Neural cell (in vitro differentiated cells): ENCODE results near the gene CNTNAP2.

Source experiments
- CTCF ChIP-seq: fragments of 450-650 bp; IDR thresholded peaks from 2 replicates; pipeline ENCODE4 v1.5.1; 2014; ENCODE audit warnings: antibody characterized with exemption, mild to moderate bottlenecking, moderate library complexity; ENCODE audit not compliant: poor library complexity, severe bottlenecking
- EP300 ChIP-seq: fragments of 450-650 bp; conservative IDR thresholded peaks from 2 replicates; pipeline ENCODE4 v1.6.1; 2014; ENCODE audit warnings: antibody characterized with exemption, mild to moderate bottlenecking, moderate library complexity; ENCODE audit not compliant: poor library complexity, severe bottlenecking
- EZH2 ChIP-seq: fragments of 200-600, 300-800 bp; shearing (Covaris generic), sonication (generic); IDR thresholded peaks from 2 replicates; pipeline ENCODE4 v1.6.1; 2014; ENCODE audit warnings: antibody characterized with exemption, low read length, borderline replicate concordance, mild to moderate bottlenecking; ENCODE audit not compliant: insufficient read depth, poor library complexity, severe bottlenecking
- MXI1 ChIP-seq: fragments of 450-650 bp; conservative IDR thresholded peaks from 2 replicates; pipeline ENCODE4 v1.6.1; 2014; ENCODE audit warnings: antibody characterized with exemption, mild to moderate bottlenecking; ENCODE audit not compliant: poor library complexity, severe bottlenecking
- POLR2AphosphoS5 ChIP-seq: IDR thresholded peaks from 2 replicates; pipeline ENCODE4 v1.6.1; 2012
- SMC3 ChIP-seq: fragments of 450-650 bp; conservative IDR thresholded peaks from 2 replicates; pipeline ENCODE4 v1.6.1; 2014; ENCODE audit warnings: antibody characterized with exemption, mild to moderate bottlenecking, moderate library complexity; ENCODE audit not compliant: poor library complexity
- TAF1 ChIP-seq: IDR thresholded peaks from 2 replicates; pipeline ENCODE4 v1.6.1; 2012; ENCODE audit warnings: low read depth
- TF ChIP-seq, protein P1 (sequence below): IDR thresholded peaks from 2 replicates; pipeline ENCODE4 v1.6.1; 2012; ENCODE audit warnings: borderline replicate concordance

DNA sequence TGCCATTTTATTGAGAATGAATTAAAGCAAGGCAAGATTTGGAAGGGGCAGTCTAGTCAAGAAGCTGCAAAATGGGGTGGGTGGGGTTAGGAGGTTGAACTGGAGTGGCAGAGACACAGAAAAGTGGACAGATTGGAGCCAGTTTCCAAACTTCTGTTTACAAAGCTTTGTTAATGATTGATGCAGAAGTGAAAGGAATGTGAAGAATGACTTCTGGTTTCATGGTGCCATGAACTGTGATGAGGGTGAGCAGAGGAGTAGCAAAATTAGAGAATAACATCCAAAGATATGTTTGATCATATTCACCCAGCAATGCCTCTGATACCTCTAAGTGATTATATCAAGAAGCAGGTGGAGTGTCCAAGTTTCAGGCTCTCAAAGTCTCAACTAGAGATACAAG lies 1356.0 kb downstream of the CNTNAP2 start:
- TF ChIP-seq CTCF (no peak), POLR2AphosphoS5 (no peak), EP300 (no peak), SMC3 (no peak), EZH2 (no peak), TAF1 (no peak), MXI1 (no peak)
- TF ChIP-seq, protein P1, sequence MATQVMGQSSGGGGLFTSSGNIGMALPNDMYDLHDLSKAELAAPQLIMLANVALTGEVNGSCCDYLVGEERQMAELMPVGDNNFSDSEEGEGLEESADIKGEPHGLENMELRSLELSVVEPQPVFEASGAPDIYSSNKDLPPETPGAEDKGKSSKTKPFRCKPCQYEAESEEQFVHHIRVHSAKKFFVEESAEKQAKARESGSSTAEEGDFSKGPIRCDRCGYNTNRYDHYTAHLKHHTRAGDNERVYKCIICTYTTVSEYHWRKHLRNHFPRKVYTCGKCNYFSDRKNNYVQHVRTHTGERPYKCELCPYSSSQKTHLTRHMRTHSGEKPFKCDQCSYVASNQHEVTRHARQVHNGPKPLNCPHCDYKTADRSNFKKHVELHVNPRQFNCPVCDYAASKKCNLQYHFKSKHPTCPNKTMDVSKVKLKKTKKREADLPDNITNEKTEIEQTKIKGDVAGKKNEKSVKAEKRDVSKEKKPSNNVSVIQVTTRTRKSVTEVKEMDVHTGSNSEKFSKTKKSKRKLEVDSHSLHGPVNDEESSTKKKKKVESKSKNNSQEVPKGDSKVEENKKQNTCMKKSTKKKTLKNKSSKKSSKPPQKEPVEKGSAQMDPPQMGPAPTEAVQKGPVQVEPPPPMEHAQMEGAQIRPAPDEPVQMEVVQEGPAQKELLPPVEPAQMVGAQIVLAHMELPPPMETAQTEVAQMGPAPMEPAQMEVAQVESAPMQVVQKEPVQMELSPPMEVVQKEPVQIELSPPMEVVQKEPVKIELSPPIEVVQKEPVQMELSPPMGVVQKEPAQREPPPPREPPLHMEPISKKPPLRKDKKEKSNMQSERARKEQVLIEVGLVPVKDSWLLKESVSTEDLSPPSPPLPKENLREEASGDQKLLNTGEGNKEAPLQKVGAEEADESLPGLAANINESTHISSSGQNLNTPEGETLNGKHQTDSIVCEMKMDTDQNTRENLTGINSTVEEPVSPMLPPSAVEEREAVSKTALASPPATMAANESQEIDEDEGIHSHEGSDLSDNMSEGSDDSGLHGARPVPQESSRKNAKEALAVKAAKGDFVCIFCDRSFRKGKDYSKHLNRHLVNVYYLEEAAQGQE = no peak
